ENCODE data around the gene SYT17. TPM values are rescaled to one million over a fixed set of nuclear protein-coding genes. Genes with fewer than 3 reads are reported as not detected.

The SYT17 gene
- total and polyA plus RNA-seq, 11 donors = 0.23 to 5.2 (median 0.66) TPM

DNA sequence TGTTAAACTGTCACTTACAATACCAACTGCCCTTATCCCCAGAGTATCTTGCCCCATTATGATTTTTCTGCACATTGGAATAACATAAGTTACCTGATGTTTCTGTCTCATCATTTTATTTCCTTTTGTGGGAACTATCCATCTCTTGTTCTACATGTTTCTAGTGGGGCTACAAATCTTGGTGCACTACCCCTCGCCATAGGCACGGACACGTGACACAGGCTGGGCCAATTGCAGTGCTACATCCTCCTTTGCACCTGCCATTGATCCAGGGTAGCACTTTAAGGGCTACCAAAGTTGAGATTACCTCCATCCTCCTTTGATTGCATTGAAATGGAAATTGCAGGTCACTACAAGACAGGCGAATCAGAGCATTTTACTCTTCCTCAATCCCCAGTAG lies 14.2 kb upstream of the SYT17 start:
- no peak overlapping the region for H3K4me3 ChIP-seq
- intact Hi-C loops (cut with DNase I) = no loop called here
- no peaks in the 10 kb centered on the region for H3K4me1 ChIP-seq
- H3K27me3 ChIP-seq = peaks cover 0 to 5% (median 0%) of the 10 kb centered on the region in 9 donors
- H3K9me3 ChIP-seq = peaks cover 0 to 15% (median 0%) of the 10 kb centered on the region in 12 donors
- DNase-seq = no peak
- 76 to 80% (median 79%) methylated on average over 4 of the region's 4 CpGs for WGBS, 4 donors
- ATAC-seq = no peak
- TF ChIP-seq, protein P1, sequence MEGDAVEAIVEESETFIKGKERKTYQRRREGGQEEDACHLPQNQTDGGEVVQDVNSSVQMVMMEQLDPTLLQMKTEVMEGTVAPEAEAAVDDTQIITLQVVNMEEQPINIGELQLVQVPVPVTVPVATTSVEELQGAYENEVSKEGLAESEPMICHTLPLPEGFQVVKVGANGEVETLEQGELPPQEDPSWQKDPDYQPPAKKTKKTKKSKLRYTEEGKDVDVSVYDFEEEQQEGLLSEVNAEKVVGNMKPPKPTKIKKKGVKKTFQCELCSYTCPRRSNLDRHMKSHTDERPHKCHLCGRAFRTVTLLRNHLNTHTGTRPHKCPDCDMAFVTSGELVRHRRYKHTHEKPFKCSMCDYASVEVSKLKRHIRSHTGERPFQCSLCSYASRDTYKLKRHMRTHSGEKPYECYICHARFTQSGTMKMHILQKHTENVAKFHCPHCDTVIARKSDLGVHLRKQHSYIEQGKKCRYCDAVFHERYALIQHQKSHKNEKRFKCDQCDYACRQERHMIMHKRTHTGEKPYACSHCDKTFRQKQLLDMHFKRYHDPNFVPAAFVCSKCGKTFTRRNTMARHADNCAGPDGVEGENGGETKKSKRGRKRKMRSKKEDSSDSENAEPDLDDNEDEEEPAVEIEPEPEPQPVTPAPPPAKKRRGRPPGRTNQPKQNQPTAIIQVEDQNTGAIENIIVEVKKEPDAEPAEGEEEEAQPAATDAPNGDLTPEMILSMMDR (IDR thresholded peaks at IDR 0.05) = no peak
- no peak for TF ChIP-seq POLR2A (IDR thresholded peaks at IDR 0.05)
- H3K36me3 ChIP-seq = no peaks in the 10 kb centered on the region
- no peak overlapping the region for H3K27ac ChIP-seq

DNA sequence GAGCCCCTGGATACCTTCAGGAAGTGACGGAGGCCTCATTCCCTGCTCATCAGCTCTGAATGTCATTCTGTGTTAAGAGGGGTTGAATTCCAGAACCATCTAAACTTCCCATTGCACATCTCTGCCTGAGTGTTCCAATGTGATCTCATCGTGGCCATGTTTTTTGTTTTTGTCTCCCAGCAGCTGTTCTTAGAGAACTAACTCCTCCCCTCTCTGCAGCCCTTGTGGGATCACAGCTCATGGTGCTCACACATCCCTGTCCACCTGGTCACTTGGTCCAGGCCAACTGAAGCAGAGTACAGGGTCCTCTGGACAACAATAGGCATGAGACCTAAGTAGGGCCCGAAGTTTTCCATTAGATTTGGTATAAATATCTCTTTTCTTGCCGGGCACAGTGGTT lies 6.0 kb upstream of the SYT17 start:
- DNase-seq (no peak), ATAC-seq (peak in 1 of 4 donors; percentile 22)
- H3K27me3 ChIP-seq = peaks cover 0 to 7% (median 0%) of the 10 kb centered on the region in 9 donors
- H3K4me1 ChIP-seq = no peaks in the 10 kb centered on the region
- TF ChIP-seq, protein P1 (IDR thresholded peaks at IDR 0.05) = no peak
- TF ChIP-seq POLR2A (IDR thresholded peaks at IDR 0.05) = no peak
- intact Hi-C loops (cut with DNase I) = loop anchor here in 4 of 10 donors (10.0 kb wide), 3 partner anchors 47 to 213 kb away; partner anchors contain the start of gene ITPRIPL2 (in 1 of the 4)
- no peaks in the 10 kb centered on the region for H3K36me3 ChIP-seq
- H3K4me3 ChIP-seq = no peak overlapping the region
- 58 to 77% (median 66%) methylated on average over 4 of the region's 4 CpGs for WGBS, 4 donors
- no peaks in the 10 kb centered on the region for H3K9me3 ChIP-seq
- no peak overlapping the region for H3K27ac ChIP-seq

DNA sequence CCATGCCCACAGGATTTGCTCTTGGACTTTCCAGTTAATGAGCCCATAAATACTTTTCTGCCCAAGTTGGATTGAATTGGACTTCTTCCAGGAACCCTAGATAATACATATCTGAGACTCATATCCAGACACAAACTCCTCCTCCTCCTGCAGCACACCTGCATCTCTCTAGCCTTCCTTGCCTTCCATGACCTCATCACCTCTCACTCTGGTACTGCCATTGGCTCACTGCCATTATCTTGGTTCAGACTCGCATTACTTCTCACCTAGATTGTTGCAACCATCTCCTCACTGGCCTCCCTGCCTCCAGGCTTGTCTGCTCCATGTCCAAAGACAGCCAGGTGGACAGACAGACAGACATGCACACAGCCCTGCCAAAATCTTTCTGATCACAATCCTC lies 4.8 kb upstream of the SYT17 start:
- H3K36me3 ChIP-seq = no peaks in the 10 kb centered on the region
- no peak for ATAC-seq
- DNase-seq = no peak
- intact Hi-C loops (cut with DNase I) = loop anchor here in 4 of 10 donors (10.0 kb wide), 3 partner anchors 48 to 212 kb away; partner anchors contain the start of gene ITPRIPL2 (in 1 of the 4)
- WGBS, 4 donors = 89 to 95% (median 91%) methylated on average over 1 of the region's 1 CpG
- no peak overlapping the region for H3K4me3 ChIP-seq
- H3K27me3 ChIP-seq = peaks cover 0 to 17% (median 8%) of the 10 kb centered on the region in 9 donors
- no peaks in the 10 kb centered on the region for H3K9me3 ChIP-seq
- TF ChIP-seq, protein P1 (IDR thresholded peaks at IDR 0.05) = no peak
- no peak for TF ChIP-seq POLR2A (IDR thresholded peaks at IDR 0.05)
- peaks cover 0 to 11% (median 3%) of the 10 kb centered on the region in 12 donors for H3K4me1 ChIP-seq
- H3K27ac ChIP-seq = no peak overlapping the region

DNA sequence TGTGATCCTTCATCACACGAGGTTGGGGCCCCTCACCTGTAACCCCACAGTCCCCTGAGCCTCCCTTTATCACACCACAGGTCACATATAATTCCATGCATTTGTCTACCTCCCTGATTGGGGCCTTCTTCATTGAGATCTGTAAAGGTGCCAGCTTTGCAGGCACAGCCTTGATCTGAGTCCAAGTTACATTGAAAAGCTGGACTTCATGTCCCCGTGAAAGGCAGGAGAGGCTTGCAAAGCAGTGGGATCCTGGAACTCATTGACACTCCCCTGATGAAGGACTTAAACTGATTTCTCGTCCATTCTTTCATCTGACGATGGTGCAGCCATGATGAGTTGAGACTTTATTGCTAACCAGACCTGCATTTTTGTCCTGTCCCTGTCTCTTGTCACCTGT lies 3.8 kb upstream of the SYT17 start:
- Histone ChIP-seq H3K9me3 (no peaks in the 10 kb centered on the region), H3K36me3 (no peaks in the 10 kb centered on the region), H3K4me3 (no peak overlapping the region), H3K27ac (no peak overlapping the region), H3K27me3 (peaks cover 0 to 27% (median 15%) of the 10 kb centered on the region in 9 donors), H3K4me1 (peaks cover 0 to 21% (median 6%) of the 10 kb centered on the region in 12 donors)
- WGBS, 4 donors = 58 to 76% (median 74%) methylated on average over 4 of the region's 4 CpGs
- intact Hi-C loops (cut with DNase I) = loop anchor here in 4 of 10 donors (10.0 kb wide), 3 partner anchors 49 to 211 kb away; partner anchors contain the start of gene ITPRIPL2 (in 1 of the 4)
- ATAC-seq (no peak), DNase-seq (no peak)
- TF ChIP-seq POLR2A (IDR thresholded peaks at IDR 0.05) = no peak
